ENCODE data around the gene DNAJB4.

DNA sequence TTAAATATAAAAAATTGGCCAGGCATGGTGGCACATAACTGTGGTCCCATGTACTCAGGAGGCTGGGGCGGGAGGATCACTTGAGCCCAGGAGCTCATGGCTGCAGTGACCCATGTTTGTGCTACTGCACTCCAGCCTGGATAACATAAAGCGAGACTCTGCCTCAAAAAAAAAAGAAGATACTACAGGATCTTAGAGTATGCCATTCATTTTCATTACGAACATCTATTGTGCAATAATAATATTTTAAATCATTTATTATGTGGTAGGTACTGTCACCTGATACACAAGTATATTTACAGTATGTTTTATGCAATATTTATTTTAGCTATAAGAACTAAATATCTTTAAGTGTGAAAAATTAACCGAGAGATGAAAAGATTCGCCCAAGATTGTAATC lies 31.7 kb downstream of the DNAJB4 start:
- TF ChIP-seq YY1 (IDR thresholded peaks at IDR 0.05; ENCODE audit: insufficient read depth, insufficient read length) (no peak), ZNF274 (IDR thresholded peaks at IDR 0.05; ENCODE audit: low read depth, low read length) (no peak)
